ENCODE data around the gene SLC43A3. TPM values are rescaled to one million over a fixed set of nuclear protein-coding genes. Genes with fewer than 3 reads are reported as not detected.

Gene SLC43A3
- total RNA-seq, 2 experiments from 2014 or later, result 41.3 to 62.1 TPM

DNA sequence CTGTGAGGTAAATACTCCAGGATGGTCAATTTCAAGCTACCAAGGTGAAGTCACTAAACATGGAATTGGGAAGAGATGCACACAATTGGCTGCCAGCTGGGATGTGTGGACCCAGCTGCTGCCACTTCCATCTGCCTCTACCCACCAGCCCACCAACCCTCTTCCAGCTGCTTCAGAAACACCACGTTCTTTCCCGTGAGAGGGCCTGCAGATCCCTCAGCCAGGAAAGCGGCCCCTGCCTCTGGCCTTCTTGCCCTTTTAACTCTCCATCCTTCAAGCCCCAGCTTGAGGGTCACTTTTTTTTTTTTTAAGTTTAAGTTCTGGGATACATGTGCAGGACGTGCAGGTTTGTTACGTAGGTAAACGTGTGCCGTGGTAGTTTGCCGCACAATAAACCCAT lies 65.9 kb downstream of the SLC43A3 start:
- Histone ChIP-seq H3K79me2 (ENCODE audit: insufficient read depth, low read depth, low read length) (no peaks in the 10 kb centered on the region), H3K9me3 (ENCODE audit: low read length) (no peaks in the 10 kb centered on the region), H2AFZ (ENCODE audit: low read length) (no peak overlapping the region), H4K20me1 (ENCODE audit: insufficient read depth, low read length) (no peaks in the 10 kb centered on the region), H3K27ac (ENCODE audit: low read depth, low read length, poor library complexity, severe bottlenecking) (no peak overlapping the region), H3K9me2 (ENCODE audit: insufficient read depth, low read length) (no peaks in the 10 kb centered on the region), H3K4me1 (ENCODE audit: insufficient read depth, low read length, poor library complexity, severe bottlenecking) (no peaks in the 10 kb centered on the region), H3K36me3 (ENCODE audit: insufficient read depth, low read length) (no peaks in the 10 kb centered on the region), H3K4me2 (ENCODE audit: low read length) (no peak overlapping the region), H3K4me3 (ENCODE audit: low read depth, low read length, poor library complexity, severe bottlenecking) (no peak overlapping the region)
- no peak for DNase-seq (ENCODE audit: low spot score)
- intact Hi-C loops (cut with micrococcal nuclease; ENCODE audit: unreplicated experiment), result no loop called here
- no peak for TF ChIP-seq EZH2phosphoT487 (IDR thresholded peaks at IDR 0.05; ENCODE audit: borderline replicate concordance, low read depth, low read length)
- TF ChIP-seq, protein P1, sequence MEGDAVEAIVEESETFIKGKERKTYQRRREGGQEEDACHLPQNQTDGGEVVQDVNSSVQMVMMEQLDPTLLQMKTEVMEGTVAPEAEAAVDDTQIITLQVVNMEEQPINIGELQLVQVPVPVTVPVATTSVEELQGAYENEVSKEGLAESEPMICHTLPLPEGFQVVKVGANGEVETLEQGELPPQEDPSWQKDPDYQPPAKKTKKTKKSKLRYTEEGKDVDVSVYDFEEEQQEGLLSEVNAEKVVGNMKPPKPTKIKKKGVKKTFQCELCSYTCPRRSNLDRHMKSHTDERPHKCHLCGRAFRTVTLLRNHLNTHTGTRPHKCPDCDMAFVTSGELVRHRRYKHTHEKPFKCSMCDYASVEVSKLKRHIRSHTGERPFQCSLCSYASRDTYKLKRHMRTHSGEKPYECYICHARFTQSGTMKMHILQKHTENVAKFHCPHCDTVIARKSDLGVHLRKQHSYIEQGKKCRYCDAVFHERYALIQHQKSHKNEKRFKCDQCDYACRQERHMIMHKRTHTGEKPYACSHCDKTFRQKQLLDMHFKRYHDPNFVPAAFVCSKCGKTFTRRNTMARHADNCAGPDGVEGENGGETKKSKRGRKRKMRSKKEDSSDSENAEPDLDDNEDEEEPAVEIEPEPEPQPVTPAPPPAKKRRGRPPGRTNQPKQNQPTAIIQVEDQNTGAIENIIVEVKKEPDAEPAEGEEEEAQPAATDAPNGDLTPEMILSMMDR (conservative IDR thresholded peaks at IDR 0.05; ENCODE audit: low read length), result no peak
- ChIA-PET POLR2A (interaction anchor here (0.5 to 0.6 kb wide), 2 partner anchors 24 to 326 kb away, joined by 5 to 6 read pairs; no protein-coding TSS in a partner anchor), CTCF (ENCODE audit: unreplicated experiment) (no interaction called here)
- no TSS peak for BruUV-seq (replicated peaks)

DNA sequence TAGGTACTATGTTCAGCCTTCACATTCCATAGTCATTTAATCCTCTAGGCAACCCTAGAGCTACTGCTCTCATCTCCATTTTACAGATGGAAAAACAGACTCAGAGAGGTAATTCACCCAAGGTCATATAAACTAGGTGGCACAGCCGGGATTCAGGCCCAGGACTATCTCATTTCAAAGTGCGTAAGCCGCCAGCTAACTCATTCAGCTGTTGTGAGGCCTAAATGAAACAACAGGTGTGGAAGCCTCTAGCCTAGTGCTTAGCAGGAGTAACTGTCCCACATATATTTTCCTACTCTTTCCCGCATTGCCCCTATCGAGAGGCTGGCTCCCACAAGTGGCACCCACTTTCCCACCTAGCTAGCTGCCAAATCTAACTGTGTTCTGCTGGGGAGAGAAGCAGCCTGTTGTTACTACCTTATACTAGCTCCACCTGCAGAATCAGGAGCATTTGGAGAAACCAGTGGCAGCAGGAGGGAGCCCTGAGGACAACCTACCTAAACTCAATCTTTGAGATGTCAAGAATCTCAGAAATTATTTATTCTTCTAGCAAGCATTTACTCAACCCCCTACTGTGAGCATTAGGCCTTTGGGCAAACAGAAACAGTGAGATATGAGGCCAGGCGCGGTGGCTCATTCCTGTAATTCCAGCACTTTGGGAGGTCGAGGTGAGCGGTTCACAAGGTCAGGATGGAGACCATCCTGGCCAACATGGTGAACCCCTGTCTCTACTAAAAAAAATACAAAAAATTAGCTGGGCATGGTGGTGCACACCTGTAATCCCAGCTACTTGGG lies 66.8 kb downstream of the SLC43A3 start:
- CTCF ChIA-PET (ENCODE audit: unreplicated experiment), result no interaction called here

More for the DNA sequence above, 66.8 kb downstream of the SLC43A3 start:
- TF ChIP-seq, protein P1 (conservative IDR thresholded peaks at IDR 0.05; ENCODE audit: low read length), result no peak
- TF ChIP-seq EZH2phosphoT487 (IDR thresholded peaks at IDR 0.05; ENCODE audit: borderline replicate concordance, low read depth, low read length), result no peak
- no peaks in the 10 kb centered on the region for H3K9me3 ChIP-seq (ENCODE audit: low read length)
- DNase-seq (ENCODE audit: low spot score), result no peak
- H3K9me2 ChIP-seq (ENCODE audit: insufficient read depth, low read length), result no peaks in the 10 kb centered on the region
- intact Hi-C loops (cut with micrococcal nuclease; ENCODE audit: unreplicated experiment), result no loop called here
- no peak overlapping the region for H3K4me3 ChIP-seq (ENCODE audit: low read depth, low read length, poor library complexity, severe bottlenecking)
- no TSS peak for BruUV-seq (replicated peaks)
- POLR2A ChIA-PET, result interaction anchor here (0.6 kb wide), 1 partner anchor 13 kb away, joined by 3 read pairs; no protein-coding TSS in a partner anchor
- H3K79me2 ChIP-seq (ENCODE audit: insufficient read depth, low read depth, low read length), result no peaks in the 10 kb centered on the region
- H3K4me1 ChIP-seq (ENCODE audit: insufficient read depth, low read length, poor library complexity, severe bottlenecking), result no peaks in the 10 kb centered on the region
- no peaks in the 10 kb centered on the region for H4K20me1 ChIP-seq (ENCODE audit: insufficient read depth, low read length)
- H3K4me2 ChIP-seq (ENCODE audit: low read length), result no peak overlapping the region
- no peak overlapping the region for H3K27ac ChIP-seq (ENCODE audit: low read depth, low read length, poor library complexity, severe bottlenecking)
- H3K36me3 ChIP-seq (ENCODE audit: insufficient read depth, low read length), result no peaks in the 10 kb centered on the region
- no peak overlapping the region for H2AFZ ChIP-seq (ENCODE audit: low read length)
